Activated CD4-positive, alpha-beta memory T cell treated with anti-CD3 and anti-CD28 coated beads for 36 hours (primary cell): ENCODE measurements around the gene RALGPS1. TPM values are rescaled to one million over a fixed set of nuclear protein-coding genes. Genes with fewer than 3 reads are reported as not detected.

ENCODE experiments used
- CTCF ChIA-PET: fragments of 350-600 bp; sonication (Branson Sonifier 250); formaldehyde crosslinking; loops from one replicate; lab custom pipeline; 2021; ENCODE audit warnings: antibody characterized with exemption, inconsistent platforms; lab: Charles Lee
- POLR2A ChIA-PET: fragments of 350-600 bp; sonication (Branson Sonifier 250); formaldehyde crosslinking; loops from one replicate; lab custom pipeline; 2021; ENCODE audit warnings: antibody characterized with exemption; lab: Charles Lee
- DNase-seq: peaks from one replicate; pipeline ENCODE4 v3.0.0-alpha.2; 2020
- H3K27ac Mint-ChIP-seq: one replicate; pipeline ENCODE4 v1.8.0; 2021; ENCODE audit warnings: mixed read lengths
- H3K27me3 Mint-ChIP-seq: one replicate; pipeline ENCODE4 v1.8.0; 2021; ENCODE audit warnings: mixed read lengths
- H3K36me3 Mint-ChIP-seq: one replicate; pipeline ENCODE4 v1.8.0; 2021; ENCODE audit warnings: mixed read lengths
- H3K4me1 Mint-ChIP-seq: one replicate; pipeline ENCODE4 v1.8.0; 2021; ENCODE audit warnings: low read depth, mixed read lengths
- H3K4me3 Mint-ChIP-seq: one replicate; pipeline ENCODE4 v1.8.0; 2021; ENCODE audit warnings: mild to moderate bottlenecking, mixed read lengths
- H3K9me3 Mint-ChIP-seq: one replicate; pipeline ENCODE4 v1.8.0; 2021; ENCODE audit warnings: mixed read lengths
- intact Hi-C: fragments of 100-400 bp; cut with micrococcal nuclease; formaldehyde crosslinking; loops from one replicate; pipeline ENCODE4 v1.15.1; 2023
- total RNA-seq, 2 experiments: library from RNA; stranded (reverse); gene quantifications; one replicate each; pipeline ENCODE4 v1.2.3, GENCODE V29; 2021

Gene RALGPS1
- total RNA-seq, 2 experiments from 2014 or later: 2.1 to 3.1 TPM

- H3K4me1 Mint-ChIP-seq: peaks cover 6% of the 10 kb centered on the region
- DNase-seq: no peak
- intact Hi-C loops: no loop called here
- H3K9me3 Mint-ChIP-seq: no peaks in the 10 kb centered on the region
- H3K27me3 Mint-ChIP-seq: peaks cover 14% of the 10 kb centered on the region
- ChIA-PET CTCF (no interaction called here), POLR2A (no interaction called here)
- H3K4me3 Mint-ChIP-seq: no peak overlapping the region
- H3K36me3 Mint-ChIP-seq: no peaks in the 10 kb centered on the region
- no peak overlapping the region for H3K27ac Mint-ChIP-seq
Measured at GRCh38 chr9:127118597-127119319, 204.2 kb downstream of the RALGPS1 start.

- Mint-ChIP-seq H3K27me3 (peaks cover 15% of the 10 kb centered on the region), H3K4me3 (no peak overlapping the region), H3K36me3 (no peaks in the 10 kb centered on the region), H3K9me3 (no peaks in the 10 kb centered on the region), H3K27ac (no peak overlapping the region), H3K4me1 (peaks cover 6% of the 10 kb centered on the region)
- ChIA-PET POLR2A (no interaction called here), CTCF (no interaction called here)
- DNase-seq: no peak
- intact Hi-C loops: no loop called here
Measured at GRCh38 chr9:127119320-127119709, 204.7 kb downstream of the RALGPS1 start.

GRCh38 chr9:127121628-127122175, 207.1 kb downstream of the RALGPS1 start:
- intact Hi-C loops: no loop called here

GRCh38 chr9:127122176-127123063, 207.8 kb downstream of the RALGPS1 start, which contains the start of gene ANGPTL2:
ANGPTL2 (minus strand) TSS chr9:127122635; CDS start chr9:127108731, 13,904 bp downstream.
- Mint-ChIP-seq H3K4me3 (no peak within 1 kb of the TSS), H3K9me3 (no peaks in the 10 kb centered on the region), H3K4me1 (no peaks in the 10 kb centered on the region), H3K36me3 (no peaks in the 10 kb centered on the region), H3K27me3 (peaks cover 15% of the 10 kb centered on the region), H3K27ac (no peak within 1 kb of the TSS)
- ChIA-PET CTCF (no interaction called here), POLR2A (no interaction called here)
- intact Hi-C loops: no loop called here
- peak; percentile 32 for DNase-seq

More at GRCh38 chr9:127121628-127122175, 207.1 kb downstream of the RALGPS1 start:
- Mint-ChIP-seq H3K9me3 (no peaks in the 10 kb centered on the region), H3K4me3 (no peak overlapping the region), H3K27me3 (peaks cover 15% of the 10 kb centered on the region), H3K27ac (no peak overlapping the region), H3K4me1 (no peaks in the 10 kb centered on the region), H3K36me3 (no peaks in the 10 kb centered on the region)
- DNase-seq: no peak
- ChIA-PET CTCF (no interaction called here), POLR2A (no interaction called here)

- Mint-ChIP-seq H3K4me1 (no peaks in the 10 kb centered on the region), H3K36me3 (no peaks in the 10 kb centered on the region), H3K27ac (no peak overlapping the region), H3K27me3 (peaks cover 15% of the 10 kb centered on the region), H3K9me3 (no peaks in the 10 kb centered on the region), H3K4me3 (no peak overlapping the region)
- POLR2A ChIA-PET: no interaction called here
- no peak for DNase-seq
- CTCF ChIA-PET: interaction anchor here (0.5 to 0.9 kb wide), 2 partner anchors 35 to 450 kb away, joined by 3 to 5 read pairs; no protein-coding TSS in a partner anchor
- intact Hi-C loops: no loop called here
Measured at GRCh38 chr9:127123064-127123890, 208.7 kb downstream of the RALGPS1 start.

GRCh38 chr9:127124111-127124531, 209.5 kb downstream of the RALGPS1 start:
- Mint-ChIP-seq H3K36me3 (no peaks in the 10 kb centered on the region), H3K27me3 (peaks cover 15% of the 10 kb centered on the region), H3K4me1 (no peaks in the 10 kb centered on the region), H3K4me3 (no peak overlapping the region), H3K9me3 (no peaks in the 10 kb centered on the region), H3K27ac (no peak overlapping the region)
- CTCF ChIA-PET: interaction anchor here (0.9 kb wide), 1 partner anchor 34 kb away, joined by 3 read pairs; no protein-coding TSS in a partner anchor
- no peak for DNase-seq
- POLR2A ChIA-PET: no interaction called here
- intact Hi-C loops: no loop called here

GRCh38 chr9:127124792-127125191, 210.2 kb downstream of the RALGPS1 start:
- no peak for DNase-seq
- CTCF ChIA-PET: no interaction called here

GRCh38 chr9:127126971-127127370, 212.4 kb downstream of the RALGPS1 start:
- intact Hi-C loops: no loop called here
- ChIA-PET POLR2A (no interaction called here), CTCF (no interaction called here)
- H3K27me3 Mint-ChIP-seq: peaks cover 7% of the 10 kb centered on the region
- DNase-seq: no peak
- no peak overlapping the region for H3K27ac Mint-ChIP-seq
- no peak overlapping the region for H3K4me3 Mint-ChIP-seq
- H3K36me3 Mint-ChIP-seq: no peaks in the 10 kb centered on the region
- no peaks in the 10 kb centered on the region for H3K9me3 Mint-ChIP-seq
- no peaks in the 10 kb centered on the region for H3K4me1 Mint-ChIP-seq

More at GRCh38 chr9:127124792-127125191, 210.2 kb downstream of the RALGPS1 start:
- Mint-ChIP-seq H3K27me3 (peaks cover 15% of the 10 kb centered on the region), H3K9me3 (no peaks in the 10 kb centered on the region), H3K36me3 (no peaks in the 10 kb centered on the region), H3K4me3 (no peak overlapping the region), H3K4me1 (no peaks in the 10 kb centered on the region), H3K27ac (no peak overlapping the region)
- intact Hi-C loops: no loop called here
- POLR2A ChIA-PET: no interaction called here

- ChIA-PET CTCF (no interaction called here), POLR2A (no interaction called here)
- Mint-ChIP-seq H3K4me3 (no peak overlapping the region), H3K27me3 (peaks cover 4% of the 10 kb centered on the region), H3K9me3 (no peaks in the 10 kb centered on the region), H3K4me1 (no peaks in the 10 kb centered on the region), H3K27ac (no peak overlapping the region), H3K36me3 (no peaks in the 10 kb centered on the region)
- intact Hi-C loops: no loop called here
- no peak for DNase-seq
Measured at GRCh38 chr9:127128341-127129072, 213.9 kb downstream of the RALGPS1 start.

GRCh38 chr9:127129073-127129717, 214.6 kb downstream of the RALGPS1 start:
- POLR2A ChIA-PET: no interaction called here
- Mint-ChIP-seq H3K27me3 (no peaks in the 10 kb centered on the region), H3K27ac (no peak overlapping the region), H3K4me3 (no peak overlapping the region), H3K4me1 (no peaks in the 10 kb centered on the region), H3K9me3 (no peaks in the 10 kb centered on the region), H3K36me3 (no peaks in the 10 kb centered on the region)
- DNase-seq: no peak
- intact Hi-C loops: no loop called here
- CTCF ChIA-PET: no interaction called here

- no peaks in the 10 kb centered on the region for H3K27me3 Mint-ChIP-seq
- H3K9me3 Mint-ChIP-seq: no peaks in the 10 kb centered on the region
- H3K27ac Mint-ChIP-seq: no peak overlapping the region
- no peaks in the 10 kb centered on the region for H3K36me3 Mint-ChIP-seq
- H3K4me3 Mint-ChIP-seq: no peak overlapping the region
- CTCF ChIA-PET: no interaction called here
- H3K4me1 Mint-ChIP-seq: no peaks in the 10 kb centered on the region
- POLR2A ChIA-PET: no interaction called here
- intact Hi-C loops: no loop called here
- no peak for DNase-seq
Measured at GRCh38 chr9:127129718-127130085, 215.1 kb downstream of the RALGPS1 start.
